ENCODE measurements around the gene CYSLTR2.
A peak's percentile ranks its signal among the peaks of the same experiment; 100 is the strongest.

The CYSLTR2 gene

DNA sequence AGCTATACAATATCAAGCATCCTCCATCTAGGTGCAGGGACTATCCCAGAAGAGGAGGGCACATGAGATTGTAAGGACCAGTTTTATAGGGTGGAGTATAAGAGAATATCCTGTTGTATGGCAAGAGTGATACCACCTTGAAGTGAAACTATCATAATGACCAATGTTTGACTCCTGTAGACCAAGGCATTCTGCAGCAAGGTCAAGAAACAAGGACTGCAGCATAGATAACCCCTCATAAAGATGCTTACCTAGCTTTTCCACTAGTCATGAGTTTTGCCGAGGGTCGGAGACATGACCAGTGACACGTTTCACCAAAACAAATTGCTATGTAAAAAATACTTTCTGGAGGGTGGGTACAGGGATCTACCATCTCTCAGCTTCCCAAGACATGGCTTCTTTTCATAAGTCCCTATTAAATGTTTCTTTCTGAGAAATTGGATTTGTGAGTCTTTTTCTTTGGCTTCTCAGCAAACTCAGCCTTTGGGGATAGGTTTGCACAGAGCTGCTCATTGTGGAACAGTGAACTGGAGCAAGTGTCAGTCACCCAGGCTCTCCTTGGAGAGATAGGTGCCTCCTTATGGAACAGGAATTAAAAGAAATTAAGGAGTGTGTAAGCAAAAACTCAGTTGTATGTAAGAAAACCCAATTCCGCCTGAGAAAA is 28.2 kb upstream of the CYSLTR2 start:
- no peak overlapping the region for H3K4me3 ChIP-seq (ENCODE audit: low read depth, low read length)
- no peak for DNase-seq (ENCODE audit: low read depth)
- TF ChIP-seq, protein P1, sequence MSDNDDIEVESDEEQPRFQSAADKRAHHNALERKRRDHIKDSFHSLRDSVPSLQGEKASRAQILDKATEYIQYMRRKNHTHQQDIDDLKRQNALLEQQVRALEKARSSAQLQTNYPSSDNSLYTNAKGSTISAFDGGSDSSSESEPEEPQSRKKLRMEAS (IDR thresholded peaks at IDR 0.05; ENCODE audit: low read depth, low read length): no peak
- TF ChIP-seq POLR2A (IDR thresholded peaks at IDR 0.05; ENCODE audit: extremely low read depth, insufficient read length) (no peak), MYC (IDR thresholded peaks at IDR 0.05; ENCODE audit: low read depth, low read length) (no peak; the same call in 1 of the 2 replicates)
- TF ChIP-seq, protein P2, sequence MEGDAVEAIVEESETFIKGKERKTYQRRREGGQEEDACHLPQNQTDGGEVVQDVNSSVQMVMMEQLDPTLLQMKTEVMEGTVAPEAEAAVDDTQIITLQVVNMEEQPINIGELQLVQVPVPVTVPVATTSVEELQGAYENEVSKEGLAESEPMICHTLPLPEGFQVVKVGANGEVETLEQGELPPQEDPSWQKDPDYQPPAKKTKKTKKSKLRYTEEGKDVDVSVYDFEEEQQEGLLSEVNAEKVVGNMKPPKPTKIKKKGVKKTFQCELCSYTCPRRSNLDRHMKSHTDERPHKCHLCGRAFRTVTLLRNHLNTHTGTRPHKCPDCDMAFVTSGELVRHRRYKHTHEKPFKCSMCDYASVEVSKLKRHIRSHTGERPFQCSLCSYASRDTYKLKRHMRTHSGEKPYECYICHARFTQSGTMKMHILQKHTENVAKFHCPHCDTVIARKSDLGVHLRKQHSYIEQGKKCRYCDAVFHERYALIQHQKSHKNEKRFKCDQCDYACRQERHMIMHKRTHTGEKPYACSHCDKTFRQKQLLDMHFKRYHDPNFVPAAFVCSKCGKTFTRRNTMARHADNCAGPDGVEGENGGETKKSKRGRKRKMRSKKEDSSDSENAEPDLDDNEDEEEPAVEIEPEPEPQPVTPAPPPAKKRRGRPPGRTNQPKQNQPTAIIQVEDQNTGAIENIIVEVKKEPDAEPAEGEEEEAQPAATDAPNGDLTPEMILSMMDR (IDR thresholded peaks at IDR 0.05; ENCODE audit: low read depth, low read length): no peak

DNA sequence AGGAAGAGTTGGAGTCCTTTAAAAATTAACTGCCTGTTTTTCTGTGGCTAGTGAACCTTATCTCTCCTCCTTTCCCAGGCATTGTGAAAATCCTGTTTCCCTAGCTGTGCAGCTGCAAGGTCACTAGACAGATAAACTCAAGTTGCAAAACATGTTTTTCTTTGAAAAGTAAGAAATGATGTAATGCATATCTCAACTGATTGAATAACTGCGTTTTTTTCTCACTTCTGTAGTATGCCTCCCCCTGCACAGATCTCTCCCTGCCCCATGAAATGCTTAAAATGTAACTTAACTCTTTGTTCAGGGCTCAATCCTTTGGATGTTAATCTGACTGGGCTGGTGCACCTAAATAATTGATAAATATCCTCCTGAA is 27.7 kb upstream of the CYSLTR2 start:
- peak; percentile 77 for DNase-seq (ENCODE audit: low read depth)
- no peak overlapping the region for H3K4me3 ChIP-seq (ENCODE audit: low read depth, low read length)
- TF ChIP-seq, protein P2 (IDR thresholded peaks at IDR 0.05; ENCODE audit: low read depth, low read length): no peak
- peak; percentile 57 for TF ChIP-seq MYC (IDR thresholded peaks at IDR 0.05; ENCODE audit: low read depth, low read length)
- TF ChIP-seq POLR2A (IDR thresholded peaks at IDR 0.05; ENCODE audit: extremely low read depth, insufficient read length): no peak

DNA sequence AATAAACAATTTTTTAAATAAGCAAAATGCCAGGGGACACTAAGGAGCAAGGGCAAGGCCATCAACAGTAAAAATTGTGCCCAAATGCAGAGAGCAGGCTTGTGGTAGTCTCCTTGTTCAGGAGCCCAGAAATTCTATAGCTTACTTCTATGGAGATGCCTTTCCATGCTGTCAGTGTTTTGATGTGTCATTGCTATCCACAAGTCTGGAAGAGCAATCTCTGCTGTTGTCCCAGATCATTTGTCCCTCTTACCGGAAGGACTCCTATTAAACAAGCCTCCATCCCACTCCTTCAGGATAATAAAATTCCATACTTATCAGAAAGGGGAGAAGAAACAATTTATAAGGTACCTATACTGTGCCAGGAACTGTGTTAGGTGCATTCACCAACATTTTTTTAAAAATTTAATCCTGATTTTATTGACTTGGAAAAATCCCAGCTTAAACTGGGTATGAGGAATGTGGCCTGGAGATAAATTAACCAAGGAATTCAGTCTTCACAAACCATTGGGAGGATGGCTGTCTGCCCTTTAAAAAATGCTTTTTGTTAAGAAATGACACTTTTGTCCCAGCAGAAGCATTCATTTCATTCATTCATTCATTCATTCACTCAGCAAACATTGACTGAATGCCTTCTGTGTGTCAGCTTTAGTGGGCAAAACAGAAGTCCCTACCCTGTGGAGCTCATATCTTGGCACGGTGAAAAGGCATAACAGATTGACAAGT is 26.8 kb upstream of the CYSLTR2 start:
- H3K4me3 ChIP-seq (ENCODE audit: low read depth, low read length): no peak overlapping the region
- DNase-seq (ENCODE audit: low read depth): no peak
- TF ChIP-seq POLR2A (IDR thresholded peaks at IDR 0.05; ENCODE audit: extremely low read depth, insufficient read length) (no peak), MYC (IDR thresholded peaks at IDR 0.05; ENCODE audit: low read depth, low read length) (no peak)
- TF ChIP-seq, protein P1 (IDR thresholded peaks at IDR 0.05; ENCODE audit: low read depth, low read length): no peak
- TF ChIP-seq, protein P2 (IDR thresholded peaks at IDR 0.05; ENCODE audit: low read depth, low read length): no peak

DNA sequence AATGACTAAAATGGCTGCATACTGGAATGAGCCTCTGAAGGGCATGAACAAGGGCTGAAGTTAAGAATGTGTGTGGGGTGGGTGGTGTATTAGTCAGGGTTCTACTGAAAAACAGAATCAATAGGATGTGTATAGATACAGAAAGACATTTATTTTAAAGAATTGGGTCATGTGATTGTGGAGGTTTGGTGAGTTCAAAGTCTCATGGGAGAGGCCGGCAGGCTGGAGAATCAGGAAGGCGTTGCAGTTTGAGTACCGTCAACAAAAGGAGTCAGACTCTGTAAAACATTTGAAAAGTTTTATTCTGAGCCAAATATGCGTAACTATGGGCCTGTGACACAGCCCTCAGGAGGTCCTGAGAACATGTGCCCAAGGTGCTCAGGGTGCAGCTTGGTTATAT is 24.5 kb upstream of the CYSLTR2 start:
- no peak overlapping the region for H3K4me3 ChIP-seq (ENCODE audit: low read depth, low read length)
- TF ChIP-seq POLR2A (IDR thresholded peaks at IDR 0.05; ENCODE audit: extremely low read depth, insufficient read length) (no peak), MYC (IDR thresholded peaks at IDR 0.05; ENCODE audit: low read depth, low read length) (no peak)
- TF ChIP-seq, protein P1 (IDR thresholded peaks at IDR 0.05; ENCODE audit: low read depth, low read length): no peak
- TF ChIP-seq, protein P2 (IDR thresholded peaks at IDR 0.05; ENCODE audit: low read depth, low read length): no peak
- no peak for DNase-seq (ENCODE audit: low read depth)

DNA sequence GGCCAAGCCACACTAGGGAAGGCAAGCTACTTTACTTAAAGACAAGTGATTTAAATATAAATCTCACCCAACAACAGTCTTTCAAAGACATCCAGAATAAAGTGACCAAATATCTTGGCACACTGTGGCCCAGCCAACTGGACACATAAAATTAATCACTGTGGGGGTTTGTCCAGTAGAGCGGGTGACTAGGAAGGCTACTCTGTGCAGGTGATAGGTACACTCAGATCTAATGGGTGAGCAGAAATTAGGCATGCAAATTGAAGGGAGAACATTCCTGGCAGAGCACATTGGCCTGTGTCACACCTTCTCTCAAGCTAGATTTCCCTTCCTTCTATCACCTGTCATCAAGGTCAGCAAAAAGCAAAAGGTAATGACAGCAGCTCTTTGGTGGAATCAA is 23.4 kb upstream of the CYSLTR2 start:
- no peak for DNase-seq (ENCODE audit: low read depth)
- no peak overlapping the region for H3K4me3 ChIP-seq (ENCODE audit: low read depth, low read length)
- TF ChIP-seq, protein P1 (IDR thresholded peaks at IDR 0.05; ENCODE audit: low read depth, low read length): no peak
- TF ChIP-seq, protein P2 (IDR thresholded peaks at IDR 0.05; ENCODE audit: low read depth, low read length): no peak
- TF ChIP-seq MYC (IDR thresholded peaks at IDR 0.05; ENCODE audit: low read depth, low read length) (no peak), POLR2A (IDR thresholded peaks at IDR 0.05; ENCODE audit: extremely low read depth, insufficient read length) (no peak)

Measured in NB4 (cell line).